GM12878 (cell line): ENCODE data around the gene PAFAH2. TPM values are rescaled to one million over a fixed set of nuclear protein-coding genes. Genes with fewer than 3 reads are reported as not detected.

Source experiments
- ATAC-seq: fragments of 200-7000 bp; cut with Tn5 transposase; 3 replicates; pipeline ENCODE4 v1.9.1; 2020; ENCODE audit warnings: mild to moderate bottlenecking, moderate library complexity
- BruUV-seq: library from RNA; stranded (reverse); fragments of 400-500 nt; replicated peaks from 2 replicates; lab custom pipeline; 2021; lab: Mats Ljungman, UMichigan
- CTCF ChIA-PET: fragments of 300-600 bp; sonication (Branson Sonifier 250); formaldehyde crosslinking; extraction: SDS; loops from one replicate; lab custom pipeline; 2021; ENCODE audit warnings: inconsistent platforms; lab: Yijun Ruan, JAX
- POLR2A ChIA-PET: fragments of 350-600 bp; formaldehyde crosslinking; extraction: SDS; loops from one replicate; lab custom pipeline; 2021; ENCODE audit warnings: inconsistent platforms; lab: Charles Lee
- RAD21 ChIA-PET: fragments of 300-600 bp; sonication (Branson Sonifier 250); formaldehyde crosslinking; loops from one replicate; lab custom pipeline; 2023; ENCODE audit warnings: antibody characterized with exemption; ENCODE audit not compliant: unreplicated experiment; lab: Charles Lee
- SMC1A ChIA-PET: fragments of 300-600 bp; sonication (Branson Sonifier 250); formaldehyde crosslinking; loops from one replicate; lab custom pipeline; 2023; ENCODE audit not compliant: unreplicated experiment, uncharacterized antibody; lab: Charles Lee
- DNase-seq: peaks from one replicate; pipeline ENCODE4 v3.0.0-alpha.2; 2011; ENCODE audit warnings: low read depth, low spot score
- FAIRE-seq: peaks from 3 replicates; lab custom pipeline; 2011; peaks lifted over from hg19 to GRCh38; lab: Jason Lieb, UNC
- H2AFZ ChIP-seq: 2 replicates; pipeline ENCODE4 v1.6.0; 2011; ENCODE audit warnings: low read depth, low read length, control low read depth; ENCODE audit not compliant: control insufficient read depth
- H3K27ac ChIP-seq: 2 replicates; pipeline ENCODE4 v1.5.1; 2011; ENCODE audit warnings: control low read depth; ENCODE audit not compliant: control insufficient read depth, insufficient read depth
- H3K27me3 ChIP-seq, 2 experiments: replicated peaks in 1 of 2; 2 replicates each; pipeline versions ENCODE4 v1.6.0 to v1.6.1; 2011; ENCODE audit warnings: low read length in 1 of 2; ENCODE audit not compliant: control insufficient read depth in 2 of 2, insufficient read depth in 2 of 2
- H3K36me3 ChIP-seq, 2 experiments: 2 replicates each; pipeline ENCODE4 v1.5.1; 2011; ENCODE audit warnings: low read length in 1 of 2; ENCODE audit not compliant: control insufficient read depth in 2 of 2, insufficient read depth in 2 of 2
- H3K4me1 ChIP-seq: 2 replicates; pipeline ENCODE4 v1.6.1; 2011; ENCODE audit warnings: mild to moderate bottlenecking, low read length, moderate library complexity, mixed read lengths; ENCODE audit not compliant: control insufficient read depth, insufficient read depth
- H3K4me2 ChIP-seq: 2 replicates; pipeline ENCODE4 v1.6.0; 2011; ENCODE audit warnings: control low read depth; ENCODE audit not compliant: control insufficient read depth, insufficient read depth
- H3K4me3 ChIP-seq: fragments of 200-600 bp; sonication (generic); 2 replicates; pipeline ENCODE4 v1.5.1; 2016
- H3K79me2 ChIP-seq: 2 replicates; pipeline ENCODE4 v1.6.0; 2011; ENCODE audit warnings: low read length; ENCODE audit not compliant: control insufficient read depth, insufficient read depth
- H3K9ac ChIP-seq: 2 replicates; pipeline ENCODE4 v1.8.0; 2011; ENCODE audit warnings: low read length, control low read depth, mixed read lengths; ENCODE audit not compliant: control insufficient read depth, insufficient read depth
- H3K9me3 ChIP-seq: replicated peaks from 3 replicates; pipeline ENCODE4 v1.5.1; 2011; ENCODE audit warnings: mild to moderate bottlenecking, low read length; ENCODE audit not compliant: control insufficient read depth, insufficient read depth
- H4K20me1 ChIP-seq: 2 replicates; pipeline ENCODE4 v1.6.0; 2011; ENCODE audit not compliant: control insufficient read depth, insufficient read depth
- BHLHE40 ChIP-seq, 2 experiments: fragments of 450-650 bp in 1 of 2; IDR thresholded peaks; 2 replicates each; pipeline ENCODE4 v1.6.1; 2011 to 2017; ENCODE audit warnings: low read depth in 2 of 2, borderline replicate concordance in 1 of 2, improper control_type of control experiment in 1 of 2, low read length in 1 of 2, mild to moderate bottlenecking in 1 of 2
- KDM1A ChIP-seq: fragments of 200-600 bp; sonication (generic); IDR thresholded peaks from 2 replicates; pipeline ENCODE4 v1.6.1; 2016; ENCODE audit warnings: borderline replicate concordance
- SKIL ChIP-seq: fragments of 450-650 bp; IDR thresholded peaks from 2 replicates; pipeline ENCODE4 v1.6.1; 2017; ENCODE audit warnings: mild to moderate bottlenecking, low read depth, inconsistent platforms; ENCODE audit not compliant: poor library complexity, severe bottlenecking
- TCF12 ChIP-seq: IDR thresholded peaks from 2 replicates; pipeline ENCODE4 v1.6.1; 2011; ENCODE audit warnings: low read depth, mild to moderate bottlenecking, low read length
- ZBED1 ChIP-seq: IDR thresholded peaks from 2 replicates; pipeline ENCODE4 v1.6.1; 2016; ENCODE audit warnings: borderline replicate concordance
- WGBS: methylation state at CpG from one replicate; pipeline ENCODE4 v1.1.6; 2016; ENCODE audit warnings: low lambda C conversion rate; ENCODE audit not compliant: insufficient replicate concordance, insufficient coverage; ENCODE audit errors: missing lambda C conversion rate; 5-methylcytosine and 5-hydroxymethylcytosine counted together
- in situ Hi-C: fragments of 300-500 bp; cut with MboI; formaldehyde crosslinking; loops from 9 replicates; pipeline ENCODE4 v1.14.3; 2018; ENCODE audit warnings: mixed read lengths
- intact Hi-C: fragments of 100-400 bp; cut with micrococcal nuclease; formaldehyde crosslinking; loops from one replicate; pipeline ENCODE4 v1.14.2; 2022; ENCODE audit not compliant: unreplicated experiment
- polyA plus RNA-seq, 11 experiments: library from polyadenylated mRNA; depleted of rRNA in 4 of 11; unstranded in 6 of 11; stranded (reverse) in 5 of 11; fragments of >200 nt; fragmentation: Nextera tagmentation in 4 of 11; fragmentation: Illumina TruSeq in 1 of 11; extraction: Ambion mirVana in 4 of 11; extraction: Trizol in 1 of 11; gene quantifications; 1 replicate in 1 of 11; 2 replicates in 10 of 11; pipeline versions ENCODE4 v1.2.1 to v1.2.3, GENCODE V29; 2011 to 2016; ENCODE audit warnings: inconsistent platforms in 2 of 11, missing spikeins in 2 of 11, low read depth in 1 of 11
- total RNA-seq, 4 experiments: library from RNA; depleted of rRNA in 3 of 4; stranded (reverse); fragments of >200 nt in 3 of 4; fragmentation: Illumina TruSeq in 1 of 4; extraction: Trizol in 1 of 4; gene quantifications; 2 replicates each; pipeline versions ENCODE4 v1.2.1 to v1.2.3, GENCODE V29; 2013 to 2021
- TF ChIP-seq, protein P1 (sequence below): fragments of 450-650 bp; IDR thresholded peaks from 2 replicates; pipeline ENCODE4 v1.6.1; 2017; ENCODE audit warnings: mild to moderate bottlenecking, moderate library complexity

The PAFAH2 gene
- total and polyA plus RNA-seq, 10 of the 15 experiments (the other 5 are each of a cell fraction or from before 2014, with no cell fraction given): 3.0 to 9.5 (median 6.5) TPM

DNA sequence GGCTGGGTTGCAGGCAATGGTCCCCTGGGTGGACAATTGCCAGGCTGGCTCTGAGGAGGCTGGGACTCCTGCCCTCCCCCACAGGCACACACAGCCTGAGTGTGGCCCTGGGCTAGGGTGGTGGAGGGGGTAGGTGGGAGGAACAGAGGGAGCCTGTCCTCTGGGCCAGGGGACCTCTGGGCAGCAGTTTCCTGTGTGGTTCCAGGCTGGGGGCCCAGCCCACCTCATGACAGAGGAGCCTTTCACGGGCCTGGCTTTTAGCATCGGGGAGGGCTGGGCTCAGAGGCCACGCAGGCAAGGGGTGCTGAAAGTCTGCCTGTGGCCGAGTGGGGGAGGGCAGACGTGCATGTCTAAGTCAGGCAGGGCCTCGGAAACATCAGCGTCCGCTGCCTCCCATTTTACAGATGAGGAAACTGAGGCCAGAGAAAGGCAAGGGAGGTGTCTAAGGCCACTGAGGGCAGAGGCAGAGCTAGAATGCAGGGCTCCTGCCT is 30.7 kb upstream of the PAFAH2 start:
- ChIA-PET SMC1A (no interaction called here), RAD21 (interaction anchor here (1.3 to 1.4 kb wide), 2 partner anchors 29 to 133 kb away, joined by 3 to 5 read pairs; no protein-coding TSS in a partner anchor), CTCF (no interaction called here), POLR2A (no interaction called here)
- TF ChIP-seq BHLHE40 (IDR thresholded peaks at IDR 0.05; ENCODE audit: borderline replicate concordance in 1 of 2, low read depth in 2 of 2, low read length in 1 of 2): no peak
- TF ChIP-seq ZBED1: no peak
- TF ChIP-seq, protein P1, sequence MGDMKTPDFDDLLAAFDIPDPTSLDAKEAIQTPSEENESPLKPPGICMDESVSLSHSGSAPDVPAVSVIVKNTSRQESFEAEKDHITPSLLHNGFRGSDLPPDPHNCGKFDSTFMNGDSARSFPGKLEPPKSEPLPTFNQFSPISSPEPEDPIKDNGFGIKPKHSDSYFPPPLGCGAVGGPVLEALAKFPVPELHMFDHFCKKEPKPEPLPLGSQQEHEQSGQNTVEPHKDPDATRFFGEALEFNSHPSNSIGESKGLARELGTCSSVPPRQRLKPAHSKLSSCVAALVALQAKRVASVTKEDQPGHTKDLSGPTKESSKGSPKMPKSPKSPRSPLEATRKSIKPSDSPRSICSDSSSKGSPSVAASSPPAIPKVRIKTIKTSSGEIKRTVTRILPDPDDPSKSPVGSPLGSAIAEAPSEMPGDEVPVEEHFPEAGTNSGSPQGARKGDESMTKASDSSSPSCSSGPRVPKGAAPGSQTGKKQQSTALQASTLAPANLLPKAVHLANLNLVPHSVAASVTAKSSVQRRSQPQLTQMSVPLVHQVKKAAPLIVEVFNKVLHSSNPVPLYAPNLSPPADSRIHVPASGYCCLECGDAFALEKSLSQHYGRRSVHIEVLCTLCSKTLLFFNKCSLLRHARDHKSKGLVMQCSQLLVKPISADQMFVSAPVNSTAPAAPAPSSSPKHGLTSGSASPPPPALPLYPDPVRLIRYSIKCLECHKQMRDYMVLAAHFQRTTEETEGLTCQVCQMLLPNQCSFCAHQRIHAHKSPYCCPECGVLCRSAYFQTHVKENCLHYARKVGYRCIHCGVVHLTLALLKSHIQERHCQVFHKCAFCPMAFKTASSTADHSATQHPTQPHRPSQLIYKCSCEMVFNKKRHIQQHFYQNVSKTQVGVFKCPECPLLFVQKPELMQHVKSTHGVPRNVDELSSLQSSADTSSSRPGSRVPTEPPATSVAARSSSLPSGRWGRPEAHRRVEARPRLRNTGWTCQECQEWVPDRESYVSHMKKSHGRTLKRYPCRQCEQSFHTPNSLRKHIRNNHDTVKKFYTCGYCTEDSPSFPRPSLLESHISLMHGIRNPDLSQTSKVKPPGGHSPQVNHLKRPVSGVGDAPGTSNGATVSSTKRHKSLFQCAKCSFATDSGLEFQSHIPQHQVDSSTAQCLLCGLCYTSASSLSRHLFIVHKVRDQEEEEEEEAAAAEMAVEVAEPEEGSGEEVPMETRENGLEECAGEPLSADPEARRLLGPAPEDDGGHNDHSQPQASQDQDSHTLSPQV: no peak
- TF ChIP-seq SKIL: no peak
- TF ChIP-seq TCF12: no peak
- TF ChIP-seq KDM1A: no peak
- DNase-seq (no peak), FAIRE-seq (no peak), ATAC-seq (no peak; the same call in 2 of the 3 replicates)
- 25% methylated on average over 8 of the region's 8 CpGs for WGBS
- Histone ChIP-seq H3K27ac (no peak overlapping the region), H3K4me2 (no peak overlapping the region), H3K9me3 (0 out of 3 replicates have a peak, but pooled peaks cover 2% of the 10 kb centered on the region), H3K4me1 (no peaks in the 10 kb centered on the region), H4K20me1 (no peaks in the 10 kb centered on the region), H3K27me3 (no peaks in the 10 kb centered on the region; a peak in 2 of 4 replicates), H3K4me3 (no peak overlapping the region), H3K9ac (no peak overlapping the region), H3K36me3 (no peaks in the 10 kb centered on the region), H2AFZ (no peak overlapping the region), H3K79me2 (no peaks in the 10 kb centered on the region)
- BruUV-seq: no TSS peak
- in situ Hi-C loops: no loop called here
- intact Hi-C loops: no loop called here
